ENCODE measurements around the gene ADIRF.
"Not testable (repeated sequence)": the region's sequence is repeated elsewhere in the genome, so short reads cannot be mapped to it uniquely, and the experiment has no call there.

Gene ADIRF

GRCh38 chr10:86944907-86945306 is 23.4 kb upstream of the ADIRF start:
- TF ChIP-seq CTCF (conservative IDR thresholded peaks at IDR 0.05; ENCODE audit: low read depth, low read length): no peak

GRCh38 chr10:86945361-86946212 is 22.7 kb upstream of the ADIRF start:
- Histone ChIP-seq H3K9ac (no peak overlapping the region), H2AFZ (ENCODE audit: low read depth) (no peak overlapping the region), H4K20me1 (ENCODE audit: insufficient read depth) (no peaks in the 10 kb centered on the region), H3K36me3 (ENCODE audit: insufficient read depth) (no peaks in the 10 kb centered on the region), H3K4me1 (ENCODE audit: low read depth, poor library complexity, severe bottlenecking) (no peaks in the 10 kb centered on the region), H3K4me2 (no peak overlapping the region), H3K27ac (no peak overlapping the region), H3K4me3 (IDR thresholded peaks at IDR 0.05; ENCODE audit: insufficient read depth, low read depth, low read length) (no peak overlapping the region), H3K79me2 (ENCODE audit: insufficient read depth, low read depth) (no peaks in the 10 kb centered on the region), H3K27me3 (ENCODE audit: insufficient read depth, low read depth) (no peaks in the 10 kb centered on the region)
- no peak for TF ChIP-seq CTCF (conservative IDR thresholded peaks at IDR 0.05; ENCODE audit: low read depth, low read length)

More at GRCh38 chr10:86944907-86945306, 23.4 kb upstream of the ADIRF start:
- Histone ChIP-seq H4K20me1 (ENCODE audit: insufficient read depth) (no peaks in the 10 kb centered on the region), H3K27ac (no peak overlapping the region), H3K9ac (no peak overlapping the region), H3K4me3 (IDR thresholded peaks at IDR 0.05; ENCODE audit: insufficient read depth, low read depth, low read length) (no peak overlapping the region), H2AFZ (ENCODE audit: low read depth) (no peak overlapping the region), H3K4me2 (no peak overlapping the region), H3K27me3 (ENCODE audit: insufficient read depth, low read depth) (no peaks in the 10 kb centered on the region), H3K79me2 (ENCODE audit: insufficient read depth, low read depth) (no peaks in the 10 kb centered on the region), H3K4me1 (ENCODE audit: low read depth, poor library complexity, severe bottlenecking) (no peaks in the 10 kb centered on the region), H3K36me3 (ENCODE audit: insufficient read depth) (no peaks in the 10 kb centered on the region)

DNA sequence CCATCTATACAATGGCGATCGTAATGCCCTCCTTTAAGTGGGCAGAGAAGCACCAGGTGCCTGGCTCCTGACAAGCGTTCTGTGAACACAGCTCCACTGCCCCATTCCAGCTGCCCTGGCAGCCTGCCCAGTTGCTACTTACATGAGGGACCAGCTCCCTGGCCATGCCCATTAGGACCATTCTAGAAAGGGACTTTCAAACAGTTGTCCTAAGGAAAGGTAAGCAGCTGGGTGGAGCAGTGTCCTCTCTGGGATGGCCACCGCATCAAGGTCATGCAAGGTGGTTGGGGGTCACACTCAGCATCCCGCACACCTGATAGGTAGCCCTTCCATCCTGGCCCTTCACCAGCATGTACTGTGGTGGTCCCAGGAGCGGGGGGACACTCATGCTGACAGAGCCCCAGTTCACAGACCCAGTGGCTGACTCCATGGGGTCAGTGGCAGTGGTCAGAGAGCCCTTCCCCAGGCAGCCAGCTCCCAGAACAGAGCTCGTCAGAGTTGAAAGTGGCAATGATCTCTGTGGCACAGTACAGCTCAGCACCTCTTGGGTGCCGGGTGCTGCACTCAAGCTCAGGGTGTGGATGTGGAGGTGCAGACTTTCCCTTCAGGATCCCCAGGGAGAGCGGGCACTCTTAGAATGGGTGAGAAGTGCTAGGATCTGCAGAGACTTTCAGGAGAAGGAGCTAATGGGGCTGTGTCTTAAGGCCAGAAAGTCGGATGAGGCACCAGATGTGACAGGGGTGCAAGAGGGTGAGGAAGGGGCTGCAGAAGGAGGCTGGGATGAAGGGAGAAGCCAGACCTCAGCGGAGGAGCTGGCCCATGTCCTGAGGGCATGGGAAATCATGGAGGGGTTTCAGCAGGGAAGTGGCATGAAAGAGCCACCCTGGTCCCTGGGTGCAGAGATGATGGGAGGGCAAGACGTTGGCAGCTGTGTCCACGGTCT is 21.8 kb upstream of the ADIRF start:
- H3K4me2 ChIP-seq: no peak overlapping the region
- no peak overlapping the region for H2AFZ ChIP-seq (ENCODE audit: low read depth)

GRCh38 chr10:86947806-86948205 is 20.5 kb upstream of the ADIRF start:
- not testable (repeated sequence) for H4K20me1 ChIP-seq (ENCODE audit: insufficient read depth); H3K27ac ChIP-seq; H3K27me3 ChIP-seq (ENCODE audit: insufficient read depth, low read depth); H3K4me3 ChIP-seq (IDR thresholded peaks at IDR 0.05; ENCODE audit: insufficient read depth, low read depth, low read length); H3K36me3 ChIP-seq (ENCODE audit: insufficient read depth); H3K4me1 ChIP-seq (ENCODE audit: low read depth, poor library complexity, severe bottlenecking); H2AFZ ChIP-seq (ENCODE audit: low read depth); H3K9ac ChIP-seq; H3K4me2 ChIP-seq; H3K79me2 ChIP-seq (ENCODE audit: insufficient read depth, low read depth)

More for the DNA sequence above, 21.8 kb upstream of the ADIRF start:
- Histone ChIP-seq H3K27me3 (ENCODE audit: insufficient read depth, low read depth) (no peaks in the 10 kb centered on the region), H4K20me1 (ENCODE audit: insufficient read depth) (no peaks in the 10 kb centered on the region), H3K4me1 (ENCODE audit: low read depth, poor library complexity, severe bottlenecking) (no peaks in the 10 kb centered on the region), H3K9ac (no peak overlapping the region), H3K36me3 (ENCODE audit: insufficient read depth) (no peaks in the 10 kb centered on the region), H3K4me3 (IDR thresholded peaks at IDR 0.05; ENCODE audit: insufficient read depth, low read depth, low read length) (no peak overlapping the region), H3K79me2 (ENCODE audit: insufficient read depth, low read depth) (no peaks in the 10 kb centered on the region), H3K27ac (no peak overlapping the region)
- no peak for TF ChIP-seq CTCF (conservative IDR thresholded peaks at IDR 0.05; ENCODE audit: low read depth, low read length)

Measured in KMS-11 (cell line).